Diencephalon (tissue), 1 donor: ENCODE results near the gene KRT37. TPM values are rescaled to one million over a fixed set of nuclear protein-coding genes. Genes with fewer than 3 reads are reported as not detected.

Experiments
- small RNA-seq: library from RNA; depleted of rRNA; stranded (forward); fragments of <200 nt; gene quantifications from one replicate; pipeline ENCODE3, GENCODE V24; 2014
- total RNA-seq: library from RNA; depleted of rRNA; stranded (reverse); fragments of >200 nt; gene quantifications from one replicate; pipeline ENCODE4 v1.2.3, GENCODE V29; 2014

Gene KRT37
- total RNA-seq: not detected

DNA sequence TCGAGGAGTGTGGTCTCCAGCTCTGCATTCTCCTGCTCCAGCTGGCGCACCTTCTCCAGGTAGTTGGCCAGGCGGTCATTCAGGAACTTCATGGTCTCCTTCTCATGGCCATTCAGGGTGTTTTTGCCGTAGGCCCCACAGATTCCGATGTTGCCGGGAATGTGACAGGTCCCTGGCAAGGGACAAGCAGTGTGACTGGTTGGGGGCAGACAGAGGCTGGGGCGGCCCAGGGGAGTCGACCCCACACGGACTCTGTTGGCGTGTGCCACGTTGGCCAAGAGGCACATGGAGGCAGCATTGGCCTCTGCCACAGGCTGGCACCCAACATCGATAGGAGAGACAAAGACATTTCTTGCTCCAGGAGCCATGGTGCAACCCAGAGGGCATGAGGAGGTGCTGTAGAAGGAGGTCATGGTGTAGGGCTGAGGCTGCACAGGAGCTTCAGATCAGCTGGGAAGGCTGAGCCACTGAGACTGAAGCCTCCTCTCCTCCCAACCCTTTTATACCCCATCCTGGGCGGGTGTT is at the start of gene KRT37:
TSS of gene KRT37 (minus strand) at position 475 of the 525 bp plus-strand sequence. CDS start at position 413, 62 bp downstream.

GRCh38 chr17:41466988-41467387 is 42.6 kb upstream of the KRT37 start, which contains the start of gene KRT32:
KRT32 (minus strand) TSS chr17:41467386; CDS start chr17:41467325, 61 bp downstream.

DNA sequence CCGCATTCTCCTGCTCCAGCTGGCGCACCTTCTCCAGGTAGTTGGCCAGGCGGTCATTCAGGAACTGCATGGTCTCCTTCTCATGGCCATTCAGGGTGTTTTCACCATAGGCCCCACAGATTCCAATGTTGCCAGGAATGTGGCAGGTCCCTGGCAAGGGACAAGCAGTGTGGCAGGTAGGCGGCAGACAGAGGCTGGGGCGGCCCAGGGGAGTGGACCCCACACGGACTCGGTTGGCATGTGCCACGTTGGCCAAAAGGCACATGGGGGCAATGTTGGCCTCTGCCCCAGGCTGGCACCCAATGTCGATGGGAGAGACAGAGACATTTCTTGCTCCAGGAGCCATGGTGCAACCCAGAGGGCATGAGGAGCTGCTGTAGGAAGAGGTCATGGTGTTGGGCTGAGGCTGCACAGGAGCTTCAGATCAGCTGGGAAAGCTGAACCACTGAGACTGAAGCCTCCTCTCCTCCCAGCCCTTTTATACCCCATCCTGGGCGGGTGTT is 16.2 kb upstream of the KRT37 start, which contains the start of gene KRT38:
TSS of gene KRT38 (minus strand) at position 453 of the 503 bp plus-strand sequence. CDS start at position 391, 62 bp downstream.

GRCh38 chr17:41396996-41397660 is 27.3 kb downstream of the KRT37 start, which contains the start of gene KRT31:
KRT31 (minus strand) TSS chr17:41397608; CDS start chr17:41397539, 69 bp downstream.

GRCh38 chr17:41381943-41382342 is 42.4 kb downstream of the KRT37 start, which contains the start of gene KRT34:
KRT34 (minus strand) TSS chr17:41382306; CDS start chr17:41382246, 60 bp downstream.

Small RNAs within 50 kb of the gene (small RNA-seq; reads per million reads assigned to genes)
- gene RNU2-32P: 2.2 reads per million, percentile 87 among the genes with 10 or more reads in this experiment

Other genes starting within 250 kb of the KRT37 start
- gene KRTAP4-2, start 246.4 kb downstream of the KRT37 start, total RNA-seq: not detected
- gene KRTAP4-1, start 239.7 kb downstream of the KRT37 start, total RNA-seq: not detected
- not detected for gene KRTAP9-1, start 234.7 kb downstream of the KRT37 start, total RNA-seq
- gene KRTAP9-2, start 197.9 kb downstream of the KRT37 start, total RNA-seq: not detected
- gene KRTAP9-3, start 192.1 kb downstream of the KRT37 start, total RNA-seq: not detected
- gene KRTAP9-8, start 186.6 kb downstream of the KRT37 start, total RNA-seq: not detected
- gene KRTAP9-4, start 174.9 kb downstream of the KRT37 start, total RNA-seq: not detected
- not detected for gene KRTAP9-9, start 169.2 kb downstream of the KRT37 start, total RNA-seq
- gene KRTAP9-6, start 159.2 kb downstream of the KRT37 start, total RNA-seq: not detected
- not detected for gene KRTAP9-7, start 148.9 kb downstream of the KRT37 start, total RNA-seq
- gene KRTAP29-1, start 121.7 kb downstream of the KRT37 start, total RNA-seq: not detected
- gene KRTAP16-1, start 115.3 kb downstream of the KRT37 start, total RNA-seq: not detected
- not detected for gene KRTAP17-1, start 108.9 kb downstream of the KRT37 start, total RNA-seq
- not detected for gene KRT33A, start 73.8 kb downstream of the KRT37 start, total RNA-seq
- gene KRT33B, start 54.8 kb downstream of the KRT37 start, total RNA-seq: not detected
- gene KRT34, start 42.3 kb downstream of the KRT37 start, total RNA-seq: not detected
- 0.23 TPM for gene KRT31, start 27.0 kb downstream of the KRT37 start, total RNA-seq
- not detected for gene KRT38, start 16.4 kb upstream of the KRT37 start, total RNA-seq
- gene KRT32, start 42.8 kb upstream of the KRT37 start, total RNA-seq: not detected
- not detected for gene KRT35, start 56.6 kb upstream of the KRT37 start, total RNA-seq
- not detected for gene KRT36, start 65.3 kb upstream of the KRT37 start, total RNA-seq
- not detected for gene KRT13, start 81.0 kb upstream of the KRT37 start, total RNA-seq
- gene KRT15, start 94.3 kb upstream of the KRT37 start, total RNA-seq: not detected
- 22.1 TPM for gene KRT19, start 103.7 kb upstream of the KRT37 start, total RNA-seq
- not detected for gene KRT9, start 147.5 kb upstream of the KRT37 start, total RNA-seq
- gene KRT14, start 162.3 kb upstream of the KRT37 start, total RNA-seq: not detected
- gene KRT16, start 188.2 kb upstream of the KRT37 start, total RNA-seq: not detected
- gene KRT17, start 200.0 kb upstream of the KRT37 start, total RNA-seq: not detected